HL-60/S4 treated with retinoic acid at 250 ng/mL for 4 days and 3 days (cell line): Measurements from ENCODE around the gene GLTP.

Experiments
- in situ Hi-C: fragments of 300-500 bp; cut with MboI; formaldehyde crosslinking; loops from 2 replicates; pipeline ENCODE4 v1.7.0; 2022; ENCODE audit warnings: low sequenced_read_pairs

Gene GLTP

DNA sequence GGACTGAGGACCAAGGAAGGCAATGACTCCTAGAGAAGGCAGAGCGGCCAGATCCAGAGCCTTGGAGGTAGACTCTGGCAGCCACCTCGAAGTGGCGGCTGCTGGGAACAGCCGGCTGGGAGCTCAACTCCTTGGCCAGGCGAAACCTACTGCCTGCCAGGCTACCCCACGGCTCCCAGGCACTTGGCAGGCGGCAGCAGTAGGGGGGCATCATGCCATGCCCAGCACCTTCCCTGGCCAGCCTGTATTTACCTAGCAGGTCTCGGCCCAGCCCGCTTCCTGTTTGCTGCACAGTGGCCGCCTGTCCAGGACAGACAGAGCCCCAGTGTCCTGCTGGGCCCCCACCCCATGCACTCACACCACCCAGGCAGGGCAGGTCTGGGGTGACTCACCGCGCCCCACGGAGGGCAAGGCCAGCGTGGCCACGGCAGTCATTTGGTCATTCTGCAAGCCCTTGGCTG lies 57.4 kb downstream of the GLTP start:
- in situ Hi-C loops = no loop called here

DNA sequence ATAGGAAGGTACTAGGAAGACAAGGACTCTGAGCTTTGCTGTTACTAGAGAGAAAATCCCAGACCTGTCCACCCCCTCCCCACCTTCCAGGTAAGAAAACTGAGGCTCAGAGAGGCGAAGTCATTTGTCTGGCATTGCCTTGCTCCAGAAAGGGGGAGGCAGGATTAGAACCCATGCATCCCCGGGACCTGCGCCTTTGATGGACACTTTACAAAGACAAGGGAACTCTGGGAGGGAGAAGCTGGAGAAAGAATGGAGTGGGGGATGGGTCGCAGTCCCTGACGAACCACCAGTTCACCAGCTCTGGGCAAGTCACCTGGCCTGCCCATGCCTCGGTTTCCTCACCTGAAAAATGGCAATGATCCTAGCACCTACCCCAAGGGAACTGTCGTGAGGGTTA lies 57.9 kb downstream of the GLTP start:
- in situ Hi-C loops = no loop called here

DNA sequence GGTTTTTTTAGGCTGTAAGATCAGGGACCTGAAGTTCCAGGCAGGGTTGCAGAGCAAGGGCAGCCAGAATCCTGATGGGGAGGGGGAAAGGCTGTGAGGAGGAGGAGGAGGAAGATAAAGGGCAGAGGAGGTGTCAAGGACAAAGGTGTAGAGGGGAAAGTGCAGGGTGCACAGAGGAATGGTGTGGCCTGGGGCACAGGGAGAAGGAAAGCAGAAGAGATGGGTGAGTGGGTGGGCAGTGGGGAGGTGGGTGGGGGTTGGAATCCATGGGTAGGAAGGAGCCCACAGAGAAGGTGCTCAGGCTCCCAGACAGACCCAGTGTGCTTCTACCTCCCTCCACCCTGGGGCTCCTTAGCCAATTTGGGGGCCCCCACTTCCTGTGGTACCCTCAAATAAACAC lies 58.4 kb downstream of the GLTP start:
- in situ Hi-C loops = no loop called here

DNA sequence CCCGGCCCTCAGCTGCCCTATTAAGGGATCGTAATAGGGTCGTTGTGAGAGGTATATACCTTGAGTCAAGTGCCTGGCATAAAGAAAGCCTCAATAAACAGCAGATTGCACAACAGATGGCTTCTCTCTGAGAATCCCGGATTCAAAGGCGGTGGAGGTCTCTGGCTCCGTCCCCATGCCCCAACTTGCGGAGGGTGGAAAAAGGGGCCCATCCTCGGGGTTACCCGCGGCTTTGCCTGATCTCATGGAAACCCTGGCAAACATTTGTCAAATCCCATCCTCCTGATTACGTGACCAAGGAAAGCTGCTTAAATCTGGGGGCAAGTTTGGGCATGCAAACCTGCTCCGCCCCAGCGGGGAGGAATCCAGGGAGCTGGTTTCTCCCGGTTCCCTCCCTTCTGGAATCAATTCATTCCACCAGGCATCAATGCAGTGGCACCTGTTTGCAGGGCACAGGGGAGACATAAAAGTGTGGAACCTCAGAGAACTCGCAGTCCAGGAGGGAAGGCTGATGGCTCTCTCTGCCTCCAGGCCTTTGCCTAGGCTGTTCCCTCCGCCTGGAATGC lies 59.4 kb downstream of the GLTP start:
- in situ Hi-C loops = no loop called here

DNA sequence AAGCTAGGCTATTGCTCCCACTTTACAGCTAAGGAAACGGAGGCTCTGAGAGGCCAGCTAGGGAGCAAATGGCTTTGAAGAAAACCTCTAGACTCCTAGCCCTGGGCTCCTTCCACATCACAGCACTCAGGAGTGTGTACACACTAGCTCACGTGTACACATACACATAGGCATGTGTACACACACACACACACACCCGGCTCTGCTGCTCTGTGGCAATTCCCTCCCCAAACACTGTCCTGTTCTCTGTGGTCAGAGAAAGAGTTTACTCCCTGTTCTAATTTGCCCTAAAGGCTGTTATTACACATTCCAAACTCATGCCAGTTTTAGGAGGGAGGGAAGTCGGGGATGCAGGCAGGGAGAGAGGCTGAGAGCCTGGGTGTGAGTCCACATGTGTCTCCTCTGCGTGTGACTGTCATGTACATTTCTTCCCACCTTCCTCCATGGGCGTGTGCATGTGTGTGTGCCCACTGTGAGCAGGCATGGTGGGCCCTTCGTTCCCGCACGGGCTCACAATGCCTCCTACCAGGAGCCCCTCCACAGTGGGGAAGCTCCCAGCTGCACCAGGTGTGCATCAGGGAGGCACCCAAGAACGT lies 61.3 kb downstream of the GLTP start:
- in situ Hi-C loops = no loop called here

DNA sequence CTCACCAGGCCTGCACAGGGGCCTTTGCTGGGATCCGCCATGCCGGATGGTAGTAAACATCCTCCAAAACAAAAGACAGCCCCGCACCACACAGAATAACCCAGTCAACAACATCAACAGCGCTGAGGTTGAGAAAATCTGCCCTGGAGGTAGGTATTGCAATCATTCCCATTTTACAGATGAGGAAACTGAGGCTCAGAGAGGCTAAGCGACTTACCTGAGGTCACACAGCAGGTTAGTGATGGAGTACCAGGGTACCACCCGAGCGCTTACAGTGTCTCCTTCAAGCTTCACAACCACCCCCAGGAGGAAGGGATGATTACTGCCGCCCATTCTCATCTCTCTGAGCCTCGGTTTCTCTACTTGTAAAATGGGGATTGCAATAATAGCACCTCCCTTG lies 62.1 kb downstream of the GLTP start:
- in situ Hi-C loops = no loop called here

DNA sequence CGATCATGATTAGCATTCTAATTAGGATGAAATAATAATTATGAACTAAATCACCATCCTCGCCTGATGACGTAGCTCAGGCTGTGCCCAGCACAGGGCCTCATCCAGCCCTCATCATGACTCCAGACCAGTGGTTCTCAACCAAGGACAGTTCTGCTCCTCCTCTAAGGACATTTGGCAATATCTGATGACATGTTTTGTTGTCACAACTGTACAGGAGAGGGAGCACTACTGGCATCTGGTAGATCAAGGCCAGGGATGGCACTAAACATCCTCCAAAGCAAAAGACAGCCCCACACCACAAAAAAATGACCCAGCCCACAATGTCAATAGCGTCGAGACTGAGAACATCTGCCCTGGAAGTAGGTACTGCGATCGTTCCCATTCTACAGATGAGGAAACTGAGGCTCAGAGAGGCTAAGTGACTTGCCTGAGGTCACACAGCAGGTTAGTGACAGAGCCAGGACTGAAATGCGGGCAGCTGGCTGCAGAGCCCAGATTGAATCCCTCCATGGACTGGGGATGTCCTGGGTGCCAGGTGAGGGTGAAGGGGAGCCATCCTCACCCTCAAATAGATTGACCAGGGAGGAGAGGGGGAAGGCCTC lies 62.6 kb downstream of the GLTP start:
- in situ Hi-C loops = no loop called here

DNA sequence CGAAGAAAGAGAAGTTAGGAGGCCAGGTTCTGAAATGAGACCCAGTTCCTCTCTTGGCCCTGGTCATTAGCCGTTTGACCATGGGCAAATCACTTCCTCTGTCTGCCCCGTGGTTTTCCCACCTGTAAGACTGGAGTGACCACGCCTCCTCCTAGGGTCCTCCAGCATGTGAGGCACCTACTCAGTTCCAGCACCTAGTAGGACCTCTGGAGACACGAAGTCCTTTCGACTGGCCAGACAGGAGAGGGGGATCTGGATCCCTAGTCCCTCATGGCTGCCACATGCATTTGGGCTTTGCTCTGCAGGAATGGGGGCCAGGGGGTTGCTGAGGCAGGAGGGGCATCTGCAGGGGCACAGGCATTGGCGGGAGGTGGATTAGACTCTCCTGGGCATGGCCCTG lies 63.5 kb downstream of the GLTP start:
- in situ Hi-C loops = no loop called here

DNA sequence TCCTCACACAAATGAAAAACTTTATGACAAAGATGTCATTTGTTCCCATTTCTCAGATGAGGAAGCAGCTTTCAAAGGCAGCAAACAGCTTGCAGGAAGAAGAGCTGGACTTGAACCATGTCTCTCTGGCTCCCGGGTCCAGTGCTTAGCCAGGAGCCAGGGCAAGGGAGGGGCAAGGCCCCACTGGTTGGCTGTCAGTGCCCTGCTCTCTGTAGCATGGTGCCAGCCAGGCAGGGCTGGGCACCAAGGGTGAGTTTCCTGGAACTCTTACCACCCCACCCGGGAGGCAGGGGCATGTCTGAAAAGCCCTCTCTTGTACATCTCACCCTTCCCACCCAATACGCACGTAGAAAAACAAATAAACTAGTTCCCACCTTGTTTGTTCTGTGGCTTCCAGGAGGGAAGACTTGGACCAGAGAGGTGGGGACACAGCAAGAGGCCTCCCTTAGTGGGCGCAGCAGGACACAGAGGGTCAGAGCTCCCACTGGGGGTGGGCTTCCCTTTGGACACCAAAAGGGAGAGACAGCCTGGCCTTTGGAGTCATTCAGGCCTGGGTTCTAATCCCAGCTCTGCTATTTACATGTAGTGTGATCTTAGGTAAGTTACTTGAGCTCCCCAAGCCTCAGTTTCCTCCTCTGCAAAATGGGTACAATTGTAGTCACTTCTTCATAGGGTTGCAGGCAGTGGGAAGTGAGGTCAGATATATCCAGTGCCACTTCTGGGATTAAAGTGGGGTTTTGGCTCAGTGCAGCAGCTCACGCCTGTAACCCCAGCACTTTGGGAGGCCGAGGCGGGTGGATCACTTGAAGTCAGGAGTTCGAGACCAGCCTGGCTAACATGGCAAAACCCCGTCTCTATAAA lies 64.4 kb downstream of the GLTP start:
- in situ Hi-C loops = no loop called here

DNA sequence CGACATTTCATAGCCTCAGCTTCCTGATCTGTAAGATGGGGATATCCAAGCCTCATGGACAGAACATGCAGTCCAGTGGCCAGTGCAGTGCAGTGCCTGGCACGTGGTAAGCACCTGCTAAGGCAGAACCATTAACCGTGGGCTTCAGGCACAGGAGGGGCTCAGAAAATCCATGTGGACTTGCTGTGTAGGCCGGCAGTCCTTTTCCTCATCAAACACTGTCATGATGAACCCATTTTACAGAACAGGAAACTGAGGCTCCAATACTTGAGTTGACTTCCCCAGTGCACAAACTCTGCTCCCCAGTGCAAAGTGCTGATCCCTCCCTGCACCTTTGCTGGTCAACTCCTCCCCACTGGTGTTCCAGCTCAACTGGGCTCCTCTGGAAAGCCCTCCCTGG lies 65.1 kb downstream of the GLTP start:
- in situ Hi-C loops = no loop called here

DNA sequence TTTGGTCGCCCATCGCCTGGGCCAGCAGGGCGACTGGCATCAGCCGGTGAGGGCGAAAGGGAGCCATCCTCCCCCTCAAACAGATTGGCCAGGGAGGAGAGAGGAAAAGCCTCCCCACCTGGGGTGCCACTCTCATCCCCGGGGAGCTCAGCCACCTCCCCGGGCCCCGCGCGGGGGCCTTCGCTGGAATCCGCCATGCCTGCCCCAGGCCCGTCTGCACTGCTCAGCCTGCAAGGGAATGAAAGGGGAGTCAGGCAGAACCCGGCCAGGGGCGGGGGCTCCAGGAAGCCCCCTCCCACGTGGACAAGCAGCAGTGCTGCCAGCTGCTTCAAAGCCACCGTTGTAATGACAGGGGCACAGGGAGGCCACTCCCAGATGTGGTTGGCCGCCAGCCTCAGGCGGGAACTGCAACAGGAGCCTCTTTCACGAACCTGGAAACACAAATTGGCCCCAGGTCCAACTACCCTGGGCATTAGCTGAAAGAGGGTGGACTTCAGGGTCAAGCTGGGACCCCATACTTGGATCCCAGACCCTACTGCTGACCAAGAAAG lies 65.7 kb downstream of the GLTP start:
- in situ Hi-C loops = no loop called here

DNA sequence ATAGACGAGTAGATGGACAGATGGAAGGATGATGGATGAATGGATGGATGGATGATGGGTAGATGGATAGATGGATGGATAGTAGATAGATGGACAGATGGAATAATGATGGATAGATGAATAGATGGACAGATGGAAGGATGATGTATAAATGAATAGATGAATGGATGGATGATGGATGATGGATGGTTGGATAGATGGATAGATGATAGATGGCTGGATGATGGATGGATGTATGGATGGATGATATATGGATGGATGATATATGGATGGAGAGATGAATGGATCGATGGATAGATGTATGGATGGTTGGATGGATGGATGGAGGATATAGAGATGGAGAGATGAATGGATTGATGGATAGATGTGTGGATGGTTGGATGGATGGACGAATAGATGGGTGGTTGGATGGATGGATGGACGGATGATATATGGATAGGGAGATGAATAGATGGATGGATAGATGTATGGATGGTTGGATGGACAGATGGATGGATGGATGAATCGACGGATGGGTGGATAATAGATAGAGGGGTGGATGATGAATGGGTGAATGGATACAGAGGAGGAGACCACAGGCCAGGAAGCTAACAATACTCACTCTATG lies 66.4 kb downstream of the GLTP start:
- in situ Hi-C loops = no loop called here

DNA sequence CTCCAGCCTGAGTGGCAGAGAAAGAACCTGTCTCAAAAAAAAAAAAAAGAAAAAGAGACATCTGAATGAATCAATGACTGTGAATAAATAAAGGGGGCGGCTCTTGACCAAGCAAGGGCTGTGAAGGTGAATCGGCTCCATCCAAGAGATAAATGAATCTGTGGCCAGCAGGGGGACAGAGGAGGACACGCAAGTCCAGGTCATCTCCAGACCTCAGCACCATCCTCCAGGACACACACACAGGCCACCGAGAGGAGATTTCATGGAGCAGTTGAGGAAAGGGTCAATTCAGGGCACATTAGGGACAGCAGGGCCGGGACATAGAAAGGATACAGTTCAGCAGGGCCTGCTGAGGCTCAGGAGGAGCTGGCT lies 68.7 kb downstream of the GLTP start:
- in situ Hi-C loops = no loop called here

DNA sequence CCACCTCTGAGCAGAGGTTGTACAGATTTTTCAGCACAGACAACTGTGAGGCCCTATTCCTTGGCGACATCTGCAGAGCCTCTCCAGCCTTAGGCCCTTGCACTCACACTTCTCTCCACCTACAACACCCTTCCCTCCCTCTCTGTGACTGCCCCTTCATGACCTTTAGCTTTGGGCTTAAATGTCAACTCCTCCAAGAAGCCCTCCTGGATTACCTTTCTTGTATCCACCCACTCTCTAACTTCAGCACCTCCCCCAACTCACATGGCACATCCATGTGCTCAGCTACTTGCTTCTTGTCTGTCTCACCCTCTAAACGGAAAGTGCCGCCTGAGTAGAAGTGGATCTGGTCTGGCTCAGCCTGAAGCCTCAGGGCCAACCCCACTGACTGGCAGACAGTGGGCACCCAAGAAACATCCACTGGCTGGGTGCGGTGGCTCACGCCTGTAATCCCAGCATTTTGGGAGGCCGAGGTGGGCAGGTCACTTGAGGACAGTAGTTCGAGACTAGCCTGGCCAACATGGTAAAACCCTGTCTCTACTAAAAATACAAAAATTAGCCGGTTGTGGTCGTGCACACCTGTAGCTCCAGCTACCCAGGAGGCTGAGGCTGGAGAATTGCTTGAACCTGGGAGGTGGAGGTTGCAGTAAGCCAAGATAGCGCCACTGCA lies 69.3 kb downstream of the GLTP start:
- in situ Hi-C loops = no loop called here

DNA sequence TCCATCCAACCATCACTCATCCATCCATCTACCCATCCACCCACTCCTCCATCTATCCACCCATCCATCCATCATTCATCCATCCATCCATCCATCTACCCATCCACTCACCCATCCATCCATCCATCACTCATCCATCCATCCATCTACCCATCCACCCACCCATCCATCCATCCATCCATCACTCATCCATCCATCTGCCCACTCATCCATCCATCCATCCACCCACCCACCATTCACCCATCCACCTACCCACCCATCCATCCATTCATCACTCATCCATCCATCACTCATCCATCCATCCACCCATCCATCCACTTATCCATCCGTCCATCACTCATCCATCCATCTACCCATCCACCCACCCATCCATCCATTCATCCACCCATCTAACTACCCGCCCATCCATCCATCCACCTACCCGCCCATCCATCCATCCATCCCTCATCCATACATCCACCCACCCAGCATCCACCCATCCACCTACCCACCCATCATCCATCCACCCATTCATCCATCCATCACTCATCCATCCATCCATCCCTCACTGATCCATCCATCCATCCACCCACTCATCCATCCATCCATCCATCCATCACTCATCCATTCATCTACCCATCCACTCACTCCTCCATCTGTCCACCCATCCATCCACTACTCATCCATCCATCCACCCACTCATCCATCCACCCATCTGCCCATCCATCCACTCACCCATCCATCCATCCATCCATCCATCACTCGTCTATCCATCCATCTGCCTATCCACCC lies 71.3 kb downstream of the GLTP start:
- in situ Hi-C loops = no loop called here

DNA sequence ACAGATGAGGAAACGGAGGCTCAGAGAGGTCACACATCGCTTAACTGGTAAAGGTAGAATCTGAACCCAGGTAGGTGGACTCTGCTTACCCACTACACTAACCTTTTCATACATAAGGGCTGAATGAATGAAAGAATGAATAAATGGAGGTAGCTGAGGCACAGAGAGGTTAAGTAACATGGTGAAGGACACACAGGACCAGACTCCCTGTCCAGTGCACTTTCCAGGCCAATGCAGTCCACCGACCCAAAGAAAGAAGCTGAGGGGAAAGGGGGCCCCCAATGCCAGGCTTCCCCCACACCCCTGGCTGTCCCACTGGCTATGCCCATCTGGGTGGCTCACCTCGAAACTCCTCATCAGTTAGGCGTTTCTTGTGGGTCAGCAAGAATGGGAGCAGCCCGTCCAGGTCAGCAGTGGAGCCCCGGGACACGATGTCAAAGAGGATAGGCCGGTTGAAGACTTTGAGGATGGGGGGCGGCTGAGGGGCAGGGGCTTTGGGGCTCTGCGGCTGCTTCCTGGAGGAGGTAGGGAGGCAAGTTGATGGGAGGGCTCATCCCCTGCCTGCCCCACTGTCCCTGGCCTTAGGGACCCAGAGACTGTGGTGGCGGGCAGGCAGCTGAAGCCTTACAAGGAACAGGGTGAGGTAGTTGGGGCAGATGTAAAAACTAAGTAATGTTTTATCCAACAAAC lies 72.2 kb downstream of the GLTP start:
- in situ Hi-C loops = no loop called here

DNA sequence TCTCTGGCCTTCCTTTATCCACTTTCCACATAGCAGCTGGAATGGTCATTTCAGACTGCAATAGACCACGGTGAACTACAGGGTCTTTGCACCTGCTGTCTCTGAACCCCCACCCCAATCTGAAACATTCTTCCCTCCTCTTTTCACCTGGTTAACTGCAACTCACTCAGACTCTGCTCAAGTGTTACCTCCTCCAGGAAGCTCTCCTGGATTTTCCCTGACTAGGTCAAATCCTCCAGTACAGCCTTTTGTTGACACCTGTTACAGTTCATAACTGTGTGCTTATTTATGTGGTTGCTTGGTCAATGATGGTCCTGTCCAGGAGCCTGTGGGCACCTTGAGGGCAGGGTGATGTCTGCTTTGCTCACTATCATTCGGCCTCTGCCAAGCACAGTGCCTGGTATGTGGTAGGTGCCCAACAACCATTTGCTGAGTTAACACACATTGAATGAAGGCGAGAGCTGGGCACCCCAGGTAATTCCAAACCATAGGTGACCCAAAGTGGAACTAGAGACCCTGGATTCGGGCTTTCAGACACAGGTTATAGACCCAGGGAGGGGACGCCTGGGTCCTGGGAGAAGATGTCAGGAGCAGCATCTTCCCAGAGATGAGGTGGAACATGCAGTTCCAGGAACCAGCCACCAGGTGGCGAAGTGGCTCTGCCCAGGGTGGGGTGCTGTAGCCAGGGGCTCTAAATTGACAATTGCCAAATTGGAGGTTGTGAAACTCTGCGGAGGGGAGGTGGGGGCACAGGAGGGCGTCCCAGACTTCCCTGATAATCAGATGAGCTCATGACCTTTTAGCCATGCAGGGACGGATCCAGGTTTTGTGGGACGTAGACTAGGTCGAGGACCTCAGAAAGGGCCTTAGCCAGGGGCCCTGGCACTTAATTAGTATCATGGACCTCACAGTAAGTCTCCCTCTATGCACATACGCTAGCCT lies 75.2 kb downstream of the GLTP start:
- in situ Hi-C loops = no loop called here

DNA sequence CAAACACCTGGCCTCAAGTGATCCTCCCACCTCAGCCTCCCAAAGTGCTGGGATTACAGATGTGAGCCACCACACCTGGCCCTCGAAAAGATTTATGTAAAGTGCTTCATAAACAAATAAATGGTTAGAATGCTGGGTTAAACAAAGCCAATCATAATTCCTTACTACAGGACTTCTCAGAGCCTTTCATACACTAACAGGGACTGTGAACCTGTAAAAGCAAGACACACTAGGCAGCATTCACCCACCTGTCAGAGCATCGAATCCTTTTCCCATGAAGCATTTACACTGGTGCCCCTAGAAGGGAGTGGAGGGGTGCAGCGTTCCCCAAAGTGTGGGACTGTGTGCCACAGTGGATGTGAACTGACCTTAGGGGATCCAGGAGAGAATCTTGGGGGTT lies 76.7 kb downstream of the GLTP start:
- in situ Hi-C loops = no loop called here
